Adrenal gland (tissue), 12 donors: ENCODE results near the gene PCED1B. TPM values are rescaled to one million over a fixed set of nuclear protein-coding genes. Genes with fewer than 3 reads are reported as not detected.

ENCODE experiments used
- DNase-seq, 7 donors: peaks; one replicate each; pipeline ENCODE4 v3.0.0-alpha.2; 2019 to 2020
- H3K27ac ChIP-seq, 5 donors: fragments of 200-600 bp; sonication (generic) in 4 of 5; 1 replicate in 3 of 5; 2 replicates in 2 of 5; pipeline versions ENCODE4 v1.5.1 to v1.8.0; 2016 to 2020; ENCODE audit warnings: mild to moderate bottlenecking in 1 of 5
- H3K27me3 ChIP-seq: fragments of 200-600 bp; 2 replicates; pipeline ENCODE4 v1.8.0; 2021
- H3K36me3 ChIP-seq, 2 donors: fragments of 200-600 bp; replicated peaks in 1 of 2; 1 replicate in 1 of 2; 2 replicates in 1 of 2; pipeline versions ENCODE4 v1.5.1 to v1.8.0; 2018 to 2022
- H3K4me1 ChIP-seq, 2 donors: fragments of 200-600 bp; replicated peaks in 1 of 2; 1 replicate in 1 of 2; 2 replicates in 1 of 2; pipeline versions ENCODE4 v1.5.1 to v1.8.0; 2018 to 2021
- H3K4me3 ChIP-seq, 4 donors: fragments of 200-600 bp; sonication (generic) in 3 of 4; one replicate each; pipeline ENCODE4 v1.5.1; 2016 to 2018
- H3K9me3 ChIP-seq, 3 donors: fragments of 200-600 bp; sonication (generic) in 1 of 3; replicated peaks in 1 of 3; 1 replicate in 2 of 3; 2 replicates in 1 of 3; pipeline versions ENCODE4 v1.5.1 to v1.8.0; 2016 to 2021
- POLR2A ChIP-seq, 2 donors: fragments of 450-650 bp; IDR thresholded peaks; one replicate each; pipeline ENCODE4 v1.6.1; 2017; ENCODE audit warnings: antibody characterized with exemption in 2 of 2, mild to moderate bottlenecking in 2 of 2, moderate library complexity in 1 of 2
- whole genome bisulfite sequencing, 4 donors: extraction: QIAGEN DNeasy Blood & Tissue Kit in 2 of 4; methylation state at CpG; one replicate each; pipeline versions ENCODE4 v1.1.5 to v1.1.7; 2013 to 2017; 5-methylcytosine and 5-hydroxymethylcytosine counted together
- intact Hi-C, 2 donors: fragments of 100-400 bp; cut with DNase I; formaldehyde crosslinking; loops; one replicate each; pipeline versions ENCODE4 v1.14.1 to v1.15.0; 2022 to 2023
- polyA plus RNA-seq, 3 donors: library from polyadenylated mRNA; stranded (reverse); fragments of 200-250 nt in 2 of 3; fragments of 350-450 nt in 1 of 3; fragmentation: Illumina TruSeq in 1 of 3; extraction: RNeasy Lipid Tissue Mini Kit (QIAGEN cat#74804) in 1 of 3; gene quantifications; one replicate each; pipeline ENCODE4 v1.2.3, GENCODE V29; 2013 to 2014
- total RNA-seq, 9 donors: library from RNA; depleted of rRNA in 4 of 9; stranded (reverse); fragments of >200 nt in 4 of 9; fragments of 120-200 nt in 1 of 9; fragmentation: NEBNext Ultra II Directional in 1 of 9; extraction: Animal tissue kit (Norgen Biotek cat#: 25700) in 1 of 9; gene quantifications; one replicate each; pipeline versions ENCODE4 v1.1.0 to v1.2.4, GENCODE V29; 2013 to 2023
- TF ChIP-seq, protein P1 (sequence below), 6 experiments: fragments of 450-650 bp in 4 of 6; fragments of 200-600 bp in 2 of 6; sonication (generic) in 1 of 6; IDR thresholded peaks; 1 replicate in 5 of 6; 2 replicates in 1 of 6; pipeline versions ENCODE4 v1.5.1 to v1.8.0; 2016 to 2021; ENCODE audit warnings: antibody characterized with exemption in 6 of 6, mild to moderate bottlenecking in 2 of 6, moderate library complexity in 1 of 6
- donor health status: healthy with polysubstance abuse.
- donor health status: Bipolar disorder and iron deficiency.
- donor health status: DM: yes; HTN: yes; CAD: no.
- donor health status: DM: no; HTN: no; CAD: no.
- donor health status: DM: no; HTN: no; CAD: no.
- donor health status: DM: yes; HTN: yes; CAD: no.

PCED1B gene
- total and polyA plus RNA-seq, 12 donors: 8.0 to 110 (median 39.9) TPM

DNA sequence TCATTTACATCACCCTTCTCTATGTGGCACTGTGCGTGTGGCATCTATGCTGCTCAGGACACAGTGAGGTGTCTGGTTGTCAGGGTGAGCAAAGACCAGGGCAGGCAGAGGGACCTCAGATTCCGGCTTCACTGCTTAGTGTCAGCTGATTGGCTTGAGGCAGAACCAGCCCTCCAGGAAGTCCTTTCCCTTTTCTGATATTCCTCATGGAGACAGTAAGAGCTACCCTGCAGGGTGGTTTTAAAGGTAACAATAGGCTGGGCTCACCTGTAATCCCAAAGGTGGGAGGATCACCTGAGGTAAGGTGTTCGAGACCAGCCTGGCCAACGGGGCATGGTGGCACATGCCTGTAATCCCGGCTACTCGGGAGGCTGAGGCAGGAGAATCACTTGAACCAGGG is 129.6 kb downstream of the PCED1B start:
- 95 to 96% (median 96%) methylated on average over 6 of the region's 6 CpGs for WGBS, 4 donors
- Histone ChIP-seq H3K36me3 (no peaks in the 10 kb centered on the region), H3K4me3 (no peak overlapping the region)

DNA sequence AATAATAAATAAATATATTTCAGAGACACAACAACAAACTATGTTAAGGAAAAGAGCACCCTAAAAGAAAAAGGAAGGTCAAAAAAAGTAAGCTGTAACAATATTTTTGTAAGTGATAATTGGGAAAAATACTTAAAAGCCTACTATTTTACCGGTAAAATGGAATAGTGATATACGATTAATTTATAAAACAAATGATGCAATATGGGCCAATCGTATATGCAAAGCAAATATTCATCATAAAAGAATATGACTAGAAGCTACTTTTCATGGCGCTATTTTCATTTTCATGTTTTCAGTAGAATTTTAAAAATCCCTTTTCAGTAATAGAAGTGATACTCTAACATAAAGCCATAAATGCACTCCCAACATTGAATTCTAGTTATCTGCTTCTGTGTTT is 131.4 kb downstream of the PCED1B start:
- TF ChIP-seq, protein P1, sequence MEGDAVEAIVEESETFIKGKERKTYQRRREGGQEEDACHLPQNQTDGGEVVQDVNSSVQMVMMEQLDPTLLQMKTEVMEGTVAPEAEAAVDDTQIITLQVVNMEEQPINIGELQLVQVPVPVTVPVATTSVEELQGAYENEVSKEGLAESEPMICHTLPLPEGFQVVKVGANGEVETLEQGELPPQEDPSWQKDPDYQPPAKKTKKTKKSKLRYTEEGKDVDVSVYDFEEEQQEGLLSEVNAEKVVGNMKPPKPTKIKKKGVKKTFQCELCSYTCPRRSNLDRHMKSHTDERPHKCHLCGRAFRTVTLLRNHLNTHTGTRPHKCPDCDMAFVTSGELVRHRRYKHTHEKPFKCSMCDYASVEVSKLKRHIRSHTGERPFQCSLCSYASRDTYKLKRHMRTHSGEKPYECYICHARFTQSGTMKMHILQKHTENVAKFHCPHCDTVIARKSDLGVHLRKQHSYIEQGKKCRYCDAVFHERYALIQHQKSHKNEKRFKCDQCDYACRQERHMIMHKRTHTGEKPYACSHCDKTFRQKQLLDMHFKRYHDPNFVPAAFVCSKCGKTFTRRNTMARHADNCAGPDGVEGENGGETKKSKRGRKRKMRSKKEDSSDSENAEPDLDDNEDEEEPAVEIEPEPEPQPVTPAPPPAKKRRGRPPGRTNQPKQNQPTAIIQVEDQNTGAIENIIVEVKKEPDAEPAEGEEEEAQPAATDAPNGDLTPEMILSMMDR (IDR thresholded peaks at IDR 0.05): no peak
- no peak for TF ChIP-seq POLR2A (IDR thresholded peaks at IDR 0.05)
- Histone ChIP-seq H3K4me3 (no peak overlapping the region), H3K9me3 (no peaks in the 10 kb centered on the region), H3K27ac (no peak overlapping the region), H3K36me3 (no peaks in the 10 kb centered on the region), H3K27me3 (no peaks in the 10 kb centered on the region), H3K4me1 (peaks cover 0 to 8% of the 10 kb centered on the region in 2 donors)
- intact Hi-C loops: no loop called here
- WGBS, 4 donors: 95 to 97% (median 96%) methylated on average over 4 of the region's 4 CpGs
- DNase-seq: no peak

More for the DNA sequence above, 129.6 kb downstream of the PCED1B start:
- no peak overlapping the region for H3K27ac ChIP-seq
- DNase-seq: no peak
- H3K27me3 ChIP-seq: no peaks in the 10 kb centered on the region
- TF ChIP-seq POLR2A (IDR thresholded peaks at IDR 0.05): no peak
- TF ChIP-seq, protein P1 (IDR thresholded peaks at IDR 0.05): no peak
- intact Hi-C loops: no loop called here
- H3K9me3 ChIP-seq: no peaks in the 10 kb centered on the region
- peaks cover 0 to 8% of the 10 kb centered on the region in 2 donors for H3K4me1 ChIP-seq

DNA sequence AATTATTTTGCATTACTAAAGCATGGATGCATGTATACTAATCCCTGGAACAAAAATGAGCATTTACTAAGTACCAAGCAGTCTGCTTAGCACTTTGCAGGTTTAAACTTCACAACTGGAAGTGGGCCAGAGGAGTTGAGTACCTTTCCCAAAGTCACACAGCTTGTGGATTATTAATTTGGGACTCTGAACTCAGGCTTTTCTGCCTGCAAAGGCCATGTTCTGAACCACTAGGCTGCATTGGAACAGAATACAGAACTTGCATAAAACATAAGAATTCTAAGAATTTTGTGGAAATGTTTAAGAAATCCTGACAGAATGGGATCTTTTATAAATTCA is 133.2 kb downstream of the PCED1B start:
- H3K9me3 ChIP-seq: no peaks in the 10 kb centered on the region
- H3K36me3 ChIP-seq: no peaks in the 10 kb centered on the region
- H3K4me1 ChIP-seq: no peaks in the 10 kb centered on the region
- no peak overlapping the region for H3K4me3 ChIP-seq
- intact Hi-C loops: no loop called here
- no peak for DNase-seq
- no peaks in the 10 kb centered on the region for H3K27me3 ChIP-seq
- TF ChIP-seq, protein P1 (IDR thresholded peaks at IDR 0.05): no peak
- no peak for TF ChIP-seq POLR2A (IDR thresholded peaks at IDR 0.05)
- no peak overlapping the region for H3K27ac ChIP-seq

DNA sequence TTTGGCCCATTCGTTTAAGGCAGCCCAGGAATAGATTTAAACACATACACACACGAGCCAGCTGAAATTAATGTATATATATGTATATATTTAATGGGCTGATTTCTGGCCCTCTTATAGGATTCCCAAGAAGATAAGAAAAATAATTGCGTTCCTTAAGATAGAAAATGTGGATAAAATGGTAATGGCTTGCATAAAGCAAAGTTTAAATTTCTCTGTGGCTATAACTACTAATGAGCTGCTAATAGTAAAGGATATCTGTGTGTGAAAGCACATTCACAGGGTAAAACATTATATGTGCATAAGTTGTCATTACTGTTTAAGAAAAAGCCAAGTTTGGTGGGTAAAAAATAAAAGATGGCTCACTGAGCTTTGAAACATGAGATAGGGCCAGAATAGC is 134.0 kb downstream of the PCED1B start:
- no peak overlapping the region for H3K4me3 ChIP-seq
- H3K4me1 ChIP-seq: no peaks in the 10 kb centered on the region
- DNase-seq: no peak
- intact Hi-C loops: no loop called here
- no peaks in the 10 kb centered on the region for H3K27me3 ChIP-seq
- no peaks in the 10 kb centered on the region for H3K36me3 ChIP-seq
- no peaks in the 10 kb centered on the region for H3K9me3 ChIP-seq
- TF ChIP-seq POLR2A (IDR thresholded peaks at IDR 0.05): no peak
- TF ChIP-seq, protein P1 (IDR thresholded peaks at IDR 0.05): no peak
- 81 to 87% (median 84%) methylated on average over 3 of the region's 3 CpGs for WGBS, 4 donors
- no peak overlapping the region for H3K27ac ChIP-seq
